Fibroblast of lung (primary cell): ENCODE results near the gene PDE8B.

Experiments
- CTCF ChIP-seq, 2 donors: IDR thresholded peaks in 1 of 2; conservative IDR thresholded peaks in 1 of 2; 1 replicate in 1 of 2; 2 replicates in 1 of 2; pipeline ENCODE4 v1.5.1; 2011 to 2012; ENCODE audit warnings: low read length in 2 of 2, control low read depth in 1 of 2, inconsistent platforms in 1 of 2, low read depth in 1 of 2, mild to moderate bottlenecking in 1 of 2
- EZH2 ChIP-seq: IDR thresholded peaks from 2 replicates; pipeline ENCODE4 v1.5.1; 2012; ENCODE audit warnings: low read length, control low read depth, mild to moderate bottlenecking; ENCODE audit errors: missing control alignments

GRCh38 chr5:77171141-77171910 lies 39.2 kb upstream of the PDE8B start:
- TF ChIP-seq CTCF (conservative IDR thresholded peaks at IDR 0.05 in 1 of 2, IDR thresholded peaks at IDR 0.05 in 1 of 2; ENCODE audit: low read depth in 1 of 2, low read length in 2 of 2) (no peak), EZH2 (no peak)
